Calu3 (cell line): ENCODE results near the gene KAZN. TPM values are rescaled to one million over a fixed set of nuclear protein-coding genes. Genes with fewer than 3 reads are reported as not detected.

Experiments used
- BruUV-seq: library from RNA; stranded (reverse); fragments of 400-500 nt; replicated peaks from 2 replicates; lab custom pipeline; 2021; lab: Mats Ljungman, UMichigan
- CTCF ChIA-PET: fragments of 300-600 bp; sonication (Branson Sonifier 250); formaldehyde crosslinking; loops from one replicate; lab custom pipeline; 2022; ENCODE audit warnings: antibody characterized with exemption; lab: Charles Lee
- DNase-seq: peaks from one replicate; pipeline ENCODE4 v3.0.0; 2022
- H3K27ac Mint-ChIP-seq: one replicate; pipeline ENCODE4 v1.8.0; 2022; ENCODE audit warnings: mixed read lengths; ENCODE audit not compliant: unreplicated experiment
- H3K27me3 Mint-ChIP-seq: one replicate; pipeline ENCODE4 v1.8.0; 2022; ENCODE audit warnings: mixed read lengths; ENCODE audit not compliant: unreplicated experiment
- H3K36me3 Mint-ChIP-seq: one replicate; pipeline ENCODE4 v1.8.0; 2022; ENCODE audit warnings: mild to moderate bottlenecking, moderate library complexity, mixed read lengths; ENCODE audit not compliant: insufficient read depth, unreplicated experiment
- H3K4me1 Mint-ChIP-seq: one replicate; pipeline ENCODE4 v1.8.0; 2022; ENCODE audit warnings: mild to moderate bottlenecking, low read depth, mixed read lengths; ENCODE audit not compliant: unreplicated experiment
- H3K4me3 Mint-ChIP-seq: one replicate; pipeline ENCODE4 v1.8.0; 2022; ENCODE audit warnings: mild to moderate bottlenecking, low read depth, moderate library complexity, mixed read lengths; ENCODE audit not compliant: unreplicated experiment
- H3K9me3 Mint-ChIP-seq: one replicate; pipeline ENCODE4 v1.8.0; 2022; ENCODE audit warnings: low read depth, mixed read lengths; ENCODE audit not compliant: unreplicated experiment
- CTCF ChIP-seq: fragments of 200-600 bp; IDR thresholded peaks from one replicate; pipeline ENCODE4 v1.8.0; 2022; ENCODE audit warnings: antibody characterized with exemption; ENCODE audit not compliant: unreplicated experiment
- intact Hi-C: fragments of 100-400 bp; cut with micrococcal nuclease; formaldehyde crosslinking; loops from one replicate; pipeline ENCODE4 v1.10.0; 2022; ENCODE audit not compliant: unreplicated experiment
- total RNA-seq: library from RNA; stranded (reverse); gene quantifications from 2 replicates; pipeline ENCODE4 v1.2.3, GENCODE V29; 2022

KAZN gene
- total RNA-seq, 1 experiment from 2014 or later: 3.6 TPM

GRCh38 chr1:14873677-14874076 lies 275.2 kb downstream of the KAZN start:
- Mint-ChIP-seq H3K4me3 (no peak overlapping the region), H3K36me3 (no peaks in the 10 kb centered on the region), H3K4me1 (no peaks in the 10 kb centered on the region), H3K27me3 (peaks cover 36% of the 10 kb centered on the region), H3K27ac (no peak overlapping the region), H3K9me3 (no peaks in the 10 kb centered on the region)
- DNase-seq: no peak
- BruUV-seq: no TSS peak
- CTCF ChIA-PET: no interaction called here
- TF ChIP-seq CTCF: no peak
- intact Hi-C loops: no loop called here

GRCh38 chr1:14875524-14876509 lies 277.3 kb downstream of the KAZN start:
- intact Hi-C loops: no loop called here
- BruUV-seq: no TSS peak
- CTCF ChIA-PET: interaction anchor here (0.6 kb wide), 1 partner anchor 200 kb away, joined by 4 read pairs; no protein-coding TSS in a partner anchor
- Mint-ChIP-seq H3K4me1 (no peaks in the 10 kb centered on the region), H3K4me3 (no peak overlapping the region), H3K27ac (no peak overlapping the region), H3K36me3 (no peaks in the 10 kb centered on the region), H3K9me3 (no peaks in the 10 kb centered on the region), H3K27me3 (peaks cover 27% of the 10 kb centered on the region)
- no peak for TF ChIP-seq CTCF
- DNase-seq: no peak

DNA sequence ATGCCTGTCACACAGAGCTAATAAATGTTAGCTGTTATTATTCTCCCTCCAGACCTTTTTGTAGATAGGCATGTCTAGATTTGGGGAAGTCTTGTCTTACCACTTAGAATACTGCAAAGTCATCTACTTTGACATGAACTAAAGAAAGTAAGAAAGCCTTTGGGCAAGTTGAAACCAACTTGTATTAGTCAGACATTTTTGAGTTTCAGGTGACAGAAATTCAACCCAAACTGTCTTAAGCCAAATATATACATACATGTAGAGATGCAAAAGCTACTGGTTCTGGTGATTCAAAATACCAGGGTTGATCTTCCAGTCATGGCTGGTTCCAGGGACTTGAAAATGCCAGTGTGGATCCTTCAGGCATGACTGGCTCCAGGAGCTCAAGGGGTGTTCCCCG lies 278.3 kb downstream of the KAZN start:
- TF ChIP-seq CTCF: no peak
- CTCF ChIA-PET: no interaction called here
- peaks cover 36% of the 10 kb centered on the region for H3K27me3 Mint-ChIP-seq
- no peaks in the 10 kb centered on the region for H3K4me1 Mint-ChIP-seq
- H3K27ac Mint-ChIP-seq: no peak overlapping the region
- DNase-seq: no peak
- intact Hi-C loops: no loop called here
- H3K4me3 Mint-ChIP-seq: no peak overlapping the region
- H3K36me3 Mint-ChIP-seq: no peaks in the 10 kb centered on the region
- no TSS peak for BruUV-seq
- no peaks in the 10 kb centered on the region for H3K9me3 Mint-ChIP-seq

- Mint-ChIP-seq H3K9me3 (no peaks in the 10 kb centered on the region), H3K4me1 (no peaks in the 10 kb centered on the region), H3K27ac (no peak overlapping the region), H3K4me3 (no peak overlapping the region), H3K27me3 (peaks cover 41% of the 10 kb centered on the region), H3K36me3 (no peaks in the 10 kb centered on the region)
- TF ChIP-seq CTCF: no peak
- no peak for DNase-seq
- CTCF ChIA-PET: no interaction called here
- intact Hi-C loops: no loop called here
- BruUV-seq: no TSS peak
These were observed 278.7 kb downstream of the KAZN start for GRCh38 chr1:14877224-14877623.
